ENCODE data around the gene SLC8A1. TPM values are rescaled to one million over a fixed set of nuclear protein-coding genes. Genes with fewer than 3 reads are reported as not detected.

The SLC8A1 gene
- total RNA-seq, 4 donors from 2014 or later: 8.1 to 22.9 (median 9.3) TPM

- no peaks in the 10 kb centered on the region for H3K36me3 ChIP-seq
- H3K4me3 ChIP-seq: no peak overlapping the region
- no peaks in the 10 kb centered on the region for H3K4me1 ChIP-seq
- no peak for DNase-seq (ENCODE audit: low spot score in 2 of 2)
- H3K9me3 ChIP-seq: no peaks in the 10 kb centered on the region
- TF ChIP-seq POLR2A (IDR thresholded peaks at IDR 0.05) (no peak), EP300 (IDR thresholded peaks at IDR 0.05) (no peak), CTCF (IDR thresholded peaks at IDR 0.05) (no peak)
- H3K27me3 ChIP-seq: no peaks in the 10 kb centered on the region
- WGBS, 2 donors: 94 to 95% methylated on average over 2 of the region's 2 CpGs
- no peak overlapping the region for H3K27ac ChIP-seq
Observed at GRCh38 chr2:40299781-40300180, 152.1 kb downstream of the SLC8A1 start.

GRCh38 chr2:40299173-40299572 is 152.7 kb downstream of the SLC8A1 start:
- no peak for DNase-seq (ENCODE audit: low spot score in 2 of 2)
- H3K4me3 ChIP-seq: no peak overlapping the region
- no peaks in the 10 kb centered on the region for H3K27me3 ChIP-seq
- WGBS, 2 donors: 71 to 81% methylated on average over 1 of the region's 1 CpG
- no peaks in the 10 kb centered on the region for H3K4me1 ChIP-seq
- no peaks in the 10 kb centered on the region for H3K36me3 ChIP-seq
- no peaks in the 10 kb centered on the region for H3K9me3 ChIP-seq
- no peak for TF ChIP-seq CTCF (IDR thresholded peaks at IDR 0.05)
- TF ChIP-seq EP300 (IDR thresholded peaks at IDR 0.05): no peak
- TF ChIP-seq POLR2A (IDR thresholded peaks at IDR 0.05): no peak
- no peak overlapping the region for H3K27ac ChIP-seq

- Histone ChIP-seq H3K9me3 (no peaks in the 10 kb centered on the region), H3K27ac (no peak overlapping the region), H3K36me3 (no peaks in the 10 kb centered on the region), H3K27me3 (no peaks in the 10 kb centered on the region), H3K4me1 (no peaks in the 10 kb centered on the region), H3K4me3 (no peak overlapping the region)
- 95 to 97% methylated on average over 3 of the region's 3 CpGs for whole genome bisulfite sequencing, 2 donors
- TF ChIP-seq POLR2A (IDR thresholded peaks at IDR 0.05) (no peak), EP300 (IDR thresholded peaks at IDR 0.05) (no peak), CTCF (IDR thresholded peaks at IDR 0.05) (no peak)
- no peak for DNase-seq (ENCODE audit: low spot score in 2 of 2)
Observed at GRCh38 chr2:40298026-40298425, 153.9 kb downstream of the SLC8A1 start.

GRCh38 chr2:40292291-40292690 is 159.6 kb downstream of the SLC8A1 start:
- no peak for DNase-seq (ENCODE audit: low spot score in 2 of 2)
- WGBS, 2 donors: 82 to 86% methylated on average over 1 of the region's 1 CpG
- no peaks in the 10 kb centered on the region for H3K4me1 ChIP-seq
- H3K36me3 ChIP-seq: no peaks in the 10 kb centered on the region
- no peaks in the 10 kb centered on the region for H3K9me3 ChIP-seq
- no peak overlapping the region for H3K4me3 ChIP-seq
- no peaks in the 10 kb centered on the region for H3K27me3 ChIP-seq
- TF ChIP-seq EP300 (IDR thresholded peaks at IDR 0.05): no peak
- no peak for TF ChIP-seq CTCF (IDR thresholded peaks at IDR 0.05)
- TF ChIP-seq POLR2A (IDR thresholded peaks at IDR 0.05): no peak
- H3K27ac ChIP-seq: no peak overlapping the region

GRCh38 chr2:40289771-40290404 is 162.0 kb downstream of the SLC8A1 start:
- Histone ChIP-seq H3K9me3 (no peaks in the 10 kb centered on the region), H3K4me3 (no peak overlapping the region), H3K36me3 (no peaks in the 10 kb centered on the region), H3K27ac (no peak overlapping the region), H3K27me3 (no peaks in the 10 kb centered on the region), H3K4me1 (no peaks in the 10 kb centered on the region)
- WGBS, 2 donors: 86 to 87% methylated on average over 7 of the region's 7 CpGs
- TF ChIP-seq POLR2A (IDR thresholded peaks at IDR 0.05) (no peak), CTCF (IDR thresholded peaks at IDR 0.05) (no peak)
- no peak for DNase-seq (ENCODE audit: low spot score in 2 of 2)

Data from tibial nerve (tissue), 4 donors.